ENCODE results near the gene CEP41.
"Not testable (repeated sequence)": the region's sequence is repeated elsewhere in the genome, so short reads cannot be mapped to it uniquely, and the experiment has no call there.

Gene CEP41

DNA sequence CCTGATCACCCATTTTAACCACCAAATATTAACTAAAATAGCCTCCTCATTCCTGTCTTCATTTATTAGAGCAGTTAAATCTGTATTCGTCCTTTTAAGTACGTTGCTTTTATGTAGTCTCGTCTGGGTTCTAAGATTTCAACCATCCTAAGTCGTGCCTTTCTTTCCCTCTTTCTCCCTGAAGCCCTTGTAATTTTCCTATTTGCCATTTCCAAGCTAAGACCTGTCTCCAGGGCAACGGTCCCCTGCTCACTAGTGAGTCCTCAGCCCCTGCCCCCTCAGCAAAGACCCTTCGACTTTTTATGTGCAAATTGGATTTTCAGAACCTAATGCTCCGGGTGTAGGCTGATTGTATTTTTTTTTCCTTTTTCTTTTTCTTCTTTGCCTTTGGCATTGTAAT, 35.0 kb upstream of the CEP41 start:
- peaks cover 6% of the 10 kb centered on the region for H3K4me1 Mint-ChIP-seq
- no peak overlapping the region for H3K27ac Mint-ChIP-seq
- H3K4me3 Mint-ChIP-seq: no peak overlapping the region
- H3K36me3 Mint-ChIP-seq: no peaks in the 10 kb centered on the region
- peaks cover 7% of the 10 kb centered on the region for H3K27me3 Mint-ChIP-seq
- no peak for ATAC-seq (ENCODE audit: low read depth)
- DNase-seq (ENCODE audit: low spot score in 2 of 2): no peak
- peaks cover 1% of the 10 kb centered on the region for H3K9me3 Mint-ChIP-seq

DNA sequence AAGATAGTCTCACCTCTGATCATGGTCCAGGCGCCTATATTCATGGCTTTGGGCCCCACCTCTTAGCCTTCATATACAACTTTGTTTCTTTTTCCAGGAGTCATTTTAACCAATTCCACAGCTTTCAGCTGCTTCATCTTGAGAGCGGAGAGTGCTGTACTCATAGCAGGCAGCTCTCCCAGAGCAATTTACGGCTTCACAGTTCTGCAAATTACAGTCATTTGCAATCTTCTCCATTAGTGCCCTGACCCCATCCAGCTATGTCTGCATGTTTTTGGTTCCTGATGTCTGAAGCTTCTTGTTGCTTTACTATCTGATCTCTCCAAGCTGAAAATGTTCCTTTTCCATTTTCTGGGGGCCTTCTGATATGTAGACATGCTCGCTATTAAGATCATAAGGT, 33.1 kb upstream of the CEP41 start:
- H3K27ac Mint-ChIP-seq: no peak overlapping the region
- DNase-seq (ENCODE audit: low spot score in 2 of 2): no peak
- H3K36me3 Mint-ChIP-seq: no peaks in the 10 kb centered on the region
- H3K4me3 Mint-ChIP-seq: no peak overlapping the region
- H3K9me3 Mint-ChIP-seq: peaks cover 1% of the 10 kb centered on the region
- peaks cover 3% of the 10 kb centered on the region for H3K27me3 Mint-ChIP-seq
- peaks cover 6% of the 10 kb centered on the region for H3K4me1 Mint-ChIP-seq
- ATAC-seq (ENCODE audit: low read depth): no peak

- H3K4me1 Mint-ChIP-seq: peaks cover 6% of the 10 kb centered on the region
- no peak overlapping the region for H3K4me3 Mint-ChIP-seq
- H3K9me3 Mint-ChIP-seq: peaks cover 1% of the 10 kb centered on the region
- ATAC-seq (ENCODE audit: low read depth): peak; percentile 56
- no peak overlapping the region for H3K27ac Mint-ChIP-seq
- DNase-seq (ENCODE audit: low spot score in 2 of 2): no peak
- no peaks in the 10 kb centered on the region for H3K36me3 Mint-ChIP-seq
- peaks cover 5% of the 10 kb centered on the region for H3K27me3 Mint-ChIP-seq
These were observed 32.5 kb upstream of the CEP41 start for GRCh38 chr7:130473289-130473688.

DNA sequence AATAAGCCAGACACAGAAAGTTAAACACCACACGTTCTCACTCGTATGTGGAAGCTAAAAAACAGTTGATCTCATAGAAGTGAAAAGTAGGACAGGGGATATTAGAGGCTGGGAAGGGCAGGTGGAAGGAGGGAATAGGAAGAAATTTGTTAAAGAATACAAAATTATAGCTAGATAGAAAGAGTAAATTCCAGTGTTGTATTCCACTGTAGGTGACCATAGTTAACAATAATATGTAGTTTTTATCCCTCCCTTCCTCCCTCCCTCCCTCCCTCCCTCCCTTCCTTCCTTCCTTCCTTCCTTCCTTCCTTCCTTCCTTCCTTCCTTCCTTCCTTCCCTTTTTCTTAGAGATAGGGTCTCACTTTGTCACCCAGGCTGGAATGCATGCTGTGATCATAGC, 31.2 kb upstream of the CEP41 start:
- Mint-ChIP-seq H3K4me3 (no peak overlapping the region), H3K27me3 (peaks cover 4% of the 10 kb centered on the region), H3K9me3 (peaks cover 1% of the 10 kb centered on the region), H3K36me3 (no peaks in the 10 kb centered on the region), H3K27ac (no peak overlapping the region), H3K4me1 (peaks cover 6% of the 10 kb centered on the region)
- ATAC-seq (ENCODE audit: low read depth) (no peak), DNase-seq (ENCODE audit: low spot score in 2 of 2) (no peak)

DNA sequence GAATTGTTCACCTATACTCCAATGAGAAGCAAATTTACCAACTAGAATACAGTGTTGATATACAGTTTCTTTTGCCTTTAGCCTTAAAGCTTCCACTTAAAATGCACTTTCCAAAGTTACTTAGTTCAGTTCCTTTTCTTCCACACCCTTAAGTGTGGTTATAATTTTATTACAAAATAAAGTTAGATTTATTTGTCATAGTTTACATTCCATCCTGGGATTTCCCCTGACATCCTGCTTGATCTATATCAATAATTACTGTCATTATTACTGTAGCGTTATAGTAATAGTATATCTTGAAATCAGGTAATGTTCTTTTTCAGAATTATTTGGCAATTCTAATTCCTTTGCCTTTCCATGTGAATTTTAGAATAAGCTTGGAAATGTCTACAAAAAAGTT, 27.8 kb upstream of the CEP41 start:
- Mint-ChIP-seq H3K27ac (no peak overlapping the region), H3K9me3 (peaks cover 1% of the 10 kb centered on the region), H3K27me3 (peaks cover 4% of the 10 kb centered on the region), H3K4me1 (peaks cover 3% of the 10 kb centered on the region), H3K36me3 (no peaks in the 10 kb centered on the region), H3K4me3 (no peak overlapping the region)
- no peak for DNase-seq (ENCODE audit: low spot score in 2 of 2)
- ATAC-seq (ENCODE audit: low read depth): no peak

GRCh38 chr7:130463553-130464434, 23.0 kb upstream of the CEP41 start:
- Mint-ChIP-seq H3K36me3 (no peaks in the 10 kb centered on the region), H3K4me3 (no peak overlapping the region), H3K9me3 (peaks cover 1% of the 10 kb centered on the region), H3K27me3 (peaks cover 3% of the 10 kb centered on the region), H3K27ac (no peak overlapping the region), H3K4me1 (no peaks in the 10 kb centered on the region)
- no peak for DNase-seq (ENCODE audit: low spot score in 2 of 2)
- ATAC-seq (ENCODE audit: low read depth): no peak

DNA sequence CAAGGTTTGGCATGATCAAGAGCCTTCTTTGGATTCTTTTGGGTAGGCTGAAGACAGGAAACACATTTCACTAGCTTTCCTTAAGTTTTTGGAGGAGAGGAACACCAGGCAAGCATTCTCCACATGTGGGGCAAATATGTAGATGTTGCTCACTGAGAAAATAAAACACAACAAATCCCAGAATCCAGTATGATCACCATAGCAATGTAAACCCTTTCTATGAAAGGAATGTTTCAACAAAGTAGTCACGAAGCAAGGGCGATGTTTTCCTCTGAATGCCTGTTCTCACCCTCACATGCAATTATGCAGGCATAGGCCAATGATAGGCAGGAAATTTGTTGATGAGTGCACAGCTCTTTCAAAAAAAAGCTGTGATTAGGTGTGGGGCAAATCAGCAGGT, 20.5 kb upstream of the CEP41 start:
- no peaks in the 10 kb centered on the region for H3K4me1 Mint-ChIP-seq
- no peak overlapping the region for H3K27ac Mint-ChIP-seq
- H3K27me3 Mint-ChIP-seq: no peaks in the 10 kb centered on the region
- no peak for ATAC-seq (ENCODE audit: low read depth)
- no peak for DNase-seq (ENCODE audit: low spot score in 2 of 2)
- no peak overlapping the region for H3K4me3 Mint-ChIP-seq
- H3K36me3 Mint-ChIP-seq: no peaks in the 10 kb centered on the region
- H3K9me3 Mint-ChIP-seq: peaks cover 3% of the 10 kb centered on the region

DNA sequence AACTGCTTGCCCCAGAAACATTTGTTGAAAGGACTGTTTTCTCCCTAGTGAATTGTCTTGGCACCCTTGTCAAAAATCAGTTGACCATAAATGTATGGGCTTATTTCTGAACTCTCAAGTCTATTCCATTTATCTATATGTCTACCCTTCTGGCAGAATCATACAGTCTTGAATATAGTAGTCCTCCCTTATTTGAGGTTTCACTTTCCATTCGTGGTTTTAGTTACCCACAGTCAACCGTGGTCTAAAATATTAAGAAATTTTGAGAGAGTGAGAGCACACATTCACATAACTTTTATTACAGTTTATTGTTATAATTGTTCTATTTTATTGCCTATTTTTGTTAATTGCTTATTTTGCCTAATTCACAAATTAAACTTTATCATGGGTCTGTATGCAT, 17.4 kb upstream of the CEP41 start:
- Mint-ChIP-seq H3K27me3 (peaks cover 3% of the 10 kb centered on the region), H3K4me1 (no peaks in the 10 kb centered on the region), H3K4me3 (no peak overlapping the region), H3K9me3 (peaks cover 4% of the 10 kb centered on the region), H3K27ac (no peak overlapping the region), H3K36me3 (no peaks in the 10 kb centered on the region)
- no peak for DNase-seq (ENCODE audit: low spot score in 2 of 2)
- ATAC-seq (ENCODE audit: low read depth): peak; percentile 50

GRCh38 chr7:130454959-130455358, 14.1 kb upstream of the CEP41 start:
- no peak overlapping the region for H3K4me3 Mint-ChIP-seq
- H3K36me3 Mint-ChIP-seq: no peaks in the 10 kb centered on the region
- ATAC-seq (ENCODE audit: low read depth) (no peak), DNase-seq (ENCODE audit: low spot score in 2 of 2) (no peak)
- peaks cover 4% of the 10 kb centered on the region for H3K9me3 Mint-ChIP-seq
- H3K4me1 Mint-ChIP-seq: no peaks in the 10 kb centered on the region
- no peak overlapping the region for H3K27ac Mint-ChIP-seq
- H3K27me3 Mint-ChIP-seq: peaks cover 5% of the 10 kb centered on the region

DNA sequence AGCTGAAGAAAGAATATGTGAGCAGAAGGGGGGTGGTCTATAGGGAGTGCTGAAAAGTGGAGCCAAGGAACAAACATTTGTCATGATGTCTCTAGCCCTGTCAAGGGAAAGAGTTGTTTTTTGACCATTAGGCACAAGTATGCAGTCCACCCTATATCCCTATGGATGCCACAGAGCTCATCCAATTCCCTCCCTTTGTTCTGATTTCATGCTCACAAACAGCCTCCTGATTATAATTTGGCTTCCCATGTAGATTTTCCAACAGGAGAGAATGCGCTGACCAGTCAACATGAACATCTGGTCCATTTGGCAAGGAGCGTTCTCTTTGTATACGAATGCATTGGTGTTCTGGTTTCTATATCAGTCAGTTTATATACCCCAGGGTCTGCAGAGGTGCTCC, 12.1 kb upstream of the CEP41 start:
- Mint-ChIP-seq H3K27ac (no peak overlapping the region), H3K9me3 (peaks cover 4% of the 10 kb centered on the region), H3K36me3 (peaks cover 2% of the 10 kb centered on the region), H3K27me3 (peaks cover 7% of the 10 kb centered on the region), H3K4me1 (no peaks in the 10 kb centered on the region), H3K4me3 (no peak overlapping the region)
- DNase-seq (ENCODE audit: low spot score in 2 of 2): no peak
- no peak for ATAC-seq (ENCODE audit: low read depth)

- H3K4me1 Mint-ChIP-seq; H3K4me3 Mint-ChIP-seq; ATAC-seq (ENCODE audit: low read depth); DNase-seq (ENCODE audit: low spot score in 2 of 2); H3K9me3 Mint-ChIP-seq; H3K36me3 Mint-ChIP-seq; H3K27ac Mint-ChIP-seq: not testable (repeated sequence)
- H3K27me3 Mint-ChIP-seq: peaks cover 13% of the 10 kb centered on the region
These were observed 10.5 kb upstream of the CEP41 start for GRCh38 chr7:130451344-130451743.

GRCh38 chr7:130446259-130446658, 5.4 kb upstream of the CEP41 start:
- Mint-ChIP-seq H3K36me3 (peaks cover 4% of the 10 kb centered on the region), H3K9me3 (peaks cover 3% of the 10 kb centered on the region), H3K27ac (no peak overlapping the region), H3K4me3 (no peak overlapping the region), H3K4me1 (no peaks in the 10 kb centered on the region), H3K27me3 (peaks cover 12% of the 10 kb centered on the region)
- ATAC-seq (ENCODE audit: low read depth): no peak
- DNase-seq (ENCODE audit: low spot score in 2 of 2): no peak

- DNase-seq (ENCODE audit: low spot score in 2 of 2): no peak
- Mint-ChIP-seq H3K27ac (no peak overlapping the region), H3K4me3 (no peak overlapping the region), H3K36me3 (peaks cover 6% of the 10 kb centered on the region), H3K9me3 (peaks cover 3% of the 10 kb centered on the region), H3K27me3 (peaks cover 11% of the 10 kb centered on the region), H3K4me1 (peaks cover 6% of the 10 kb centered on the region)
- ATAC-seq (ENCODE audit: low read depth): no peak
These were observed 4.1 kb upstream of the CEP41 start for GRCh38 chr7:130444751-130445407.

- H3K27me3 Mint-ChIP-seq: peaks cover 11% of the 10 kb centered on the region
- peaks cover 6% of the 10 kb centered on the region for H3K36me3 Mint-ChIP-seq
- no peak overlapping the region for H3K4me3 Mint-ChIP-seq
- DNase-seq (ENCODE audit: low spot score in 2 of 2) (no peak), ATAC-seq (ENCODE audit: low read depth) (no peak)
- peaks cover 8% of the 10 kb centered on the region for H3K4me1 Mint-ChIP-seq
- H3K9me3 Mint-ChIP-seq: peaks cover 3% of the 10 kb centered on the region
- H3K27ac Mint-ChIP-seq: no peak overlapping the region
These were observed 3.4 kb upstream of the CEP41 start for GRCh38 chr7:130444234-130444633.
